PFSK-1 (cell line): ENCODE results near the gene BRI3BP.

ENCODE experiments used
- FOXP2 ChIP-seq: optimal IDR thresholded peaks from 2 replicates; pipeline ENCODE3; 2011; ENCODE audit warnings: borderline replicate concordance, control low read depth, inconsistent platforms; ENCODE audit not compliant: insufficient read depth; ENCODE audit errors: extremely low read length, extremely low read depth
- POLR2AphosphoS5 ChIP-seq: IDR thresholded peaks from 2 replicates; pipeline ENCODE4 v1.6.1; 2012; ENCODE audit warnings: low read depth, mild to moderate bottlenecking, control low read depth, low read length, moderate library complexity
- SIN3A ChIP-seq: IDR thresholded peaks from 2 replicates; pipeline ENCODE4 v1.6.1; 2012; ENCODE audit warnings: mild to moderate bottlenecking, low read length, moderate library complexity, borderline replicate concordance; ENCODE audit not compliant: insufficient read depth
- TAF1 ChIP-seq: IDR thresholded peaks from 2 replicates; pipeline ENCODE4 v1.6.1; 2012; ENCODE audit warnings: low read length, control low read depth, borderline replicate concordance; ENCODE audit not compliant: insufficient read depth
- TF ChIP-seq, protein P1 (sequence below), 2 experiments: IDR thresholded peaks; 2 replicates each; pipeline versions ENCODE4 v1.6.1 to v1.8.0; 2011 to 2012; ENCODE audit warnings: low read depth in 2 of 2, low read length in 2 of 2, control low read depth in 1 of 2, inconsistent platforms in 1 of 2, mild to moderate bottlenecking in 1 of 2, moderate library complexity in 1 of 2; ENCODE audit not compliant: insufficient read depth in 1 of 2

DNA sequence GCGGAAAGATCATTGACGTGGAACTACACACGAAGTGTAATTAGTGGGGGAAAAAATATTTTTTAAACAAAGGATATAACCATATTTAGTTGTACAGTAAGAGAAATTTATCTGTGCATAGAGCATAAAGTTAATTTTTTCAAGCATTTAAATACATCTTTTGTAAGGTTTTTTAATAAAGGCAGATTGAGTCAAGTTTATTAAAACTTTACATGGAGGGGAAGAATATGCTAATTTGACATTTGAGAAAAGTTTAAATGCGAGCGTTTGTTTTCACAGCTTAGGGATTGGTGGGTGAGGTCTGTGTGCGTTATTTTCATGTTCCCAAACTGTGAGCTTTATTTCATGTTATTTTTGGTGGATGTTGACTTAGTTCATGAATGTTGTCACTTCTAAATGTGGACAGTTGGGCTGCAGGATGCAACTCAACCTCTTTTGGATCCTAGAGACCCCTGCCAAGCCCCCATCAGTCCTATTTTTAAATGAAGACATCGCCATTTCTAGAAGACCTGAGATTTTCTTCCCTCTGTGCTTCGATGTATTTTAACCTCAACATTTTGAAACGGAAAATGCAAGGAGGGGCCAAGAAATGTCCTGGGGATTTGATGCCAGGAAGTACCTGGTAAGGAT lies 32.3 kb downstream of the BRI3BP start:
- TF ChIP-seq FOXP2 = no peak
- TF ChIP-seq, protein P1, sequence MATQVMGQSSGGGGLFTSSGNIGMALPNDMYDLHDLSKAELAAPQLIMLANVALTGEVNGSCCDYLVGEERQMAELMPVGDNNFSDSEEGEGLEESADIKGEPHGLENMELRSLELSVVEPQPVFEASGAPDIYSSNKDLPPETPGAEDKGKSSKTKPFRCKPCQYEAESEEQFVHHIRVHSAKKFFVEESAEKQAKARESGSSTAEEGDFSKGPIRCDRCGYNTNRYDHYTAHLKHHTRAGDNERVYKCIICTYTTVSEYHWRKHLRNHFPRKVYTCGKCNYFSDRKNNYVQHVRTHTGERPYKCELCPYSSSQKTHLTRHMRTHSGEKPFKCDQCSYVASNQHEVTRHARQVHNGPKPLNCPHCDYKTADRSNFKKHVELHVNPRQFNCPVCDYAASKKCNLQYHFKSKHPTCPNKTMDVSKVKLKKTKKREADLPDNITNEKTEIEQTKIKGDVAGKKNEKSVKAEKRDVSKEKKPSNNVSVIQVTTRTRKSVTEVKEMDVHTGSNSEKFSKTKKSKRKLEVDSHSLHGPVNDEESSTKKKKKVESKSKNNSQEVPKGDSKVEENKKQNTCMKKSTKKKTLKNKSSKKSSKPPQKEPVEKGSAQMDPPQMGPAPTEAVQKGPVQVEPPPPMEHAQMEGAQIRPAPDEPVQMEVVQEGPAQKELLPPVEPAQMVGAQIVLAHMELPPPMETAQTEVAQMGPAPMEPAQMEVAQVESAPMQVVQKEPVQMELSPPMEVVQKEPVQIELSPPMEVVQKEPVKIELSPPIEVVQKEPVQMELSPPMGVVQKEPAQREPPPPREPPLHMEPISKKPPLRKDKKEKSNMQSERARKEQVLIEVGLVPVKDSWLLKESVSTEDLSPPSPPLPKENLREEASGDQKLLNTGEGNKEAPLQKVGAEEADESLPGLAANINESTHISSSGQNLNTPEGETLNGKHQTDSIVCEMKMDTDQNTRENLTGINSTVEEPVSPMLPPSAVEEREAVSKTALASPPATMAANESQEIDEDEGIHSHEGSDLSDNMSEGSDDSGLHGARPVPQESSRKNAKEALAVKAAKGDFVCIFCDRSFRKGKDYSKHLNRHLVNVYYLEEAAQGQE (IDR thresholded peaks at IDR 0.05; ENCODE audit: insufficient read depth in 1 of 2, low read depth in 2 of 2, low read length in 2 of 2) = no peak
- TF ChIP-seq SIN3A = no peak
- no peak for TF ChIP-seq POLR2AphosphoS5
- no peak for TF ChIP-seq TAF1
